Skin epidermis (tissue), 12 donors: Measurements from ENCODE around the gene RPL11.
A peak's percentile ranks its signal among the peaks of the same experiment; 100 is the strongest.
"Not testable (repeated sequence)": the region's sequence is repeated elsewhere in the genome, so short reads cannot be mapped to it uniquely, and the experiment has no call there.

Experiments
- H3K27ac ChIP-seq, 21 experiments: fragments of 200-600 bp; sonication (generic) in 11 of 21; one replicate each; pipeline ENCODE4 v1.5.0; 2020; ENCODE audit warnings: mild to moderate bottlenecking in 3 of 21, inconsistent platforms in 2 of 21, moderate library complexity in 2 of 21
- H3K4me3 ChIP-seq, 7 experiments: fragments of 200-600 bp; sonication (generic) in 2 of 7; one replicate each; pipeline ENCODE4 v1.5.0; 2020; ENCODE audit warnings: inconsistent platforms in 2 of 7, mild to moderate bottlenecking in 2 of 7, moderate library complexity in 1 of 7

RPL11 gene

GRCh38 chr1:23691499-23692307 lies at the start of gene RPL11:
Gene RPL11 (plus strand): TSS chr1:23691806. CDS start chr1:23691824, 18 bp downstream.
- H3K4me3 ChIP-seq: peak within 1 kb of the TSS; percentile 62 to 93 (median 84)
- peak within 1 kb of the TSS; percentile 68 to 97 (median 90) for H3K27ac ChIP-seq

- Histone ChIP-seq H3K4me3 (no peak overlapping the region), H3K27ac (peak overlapping the region in 2 of 21 experiments; percentile 18 to 37)
Observed at GRCh38 chr1:23643736-23644554, 47.7 kb upstream of the RPL11 start.

- H3K4me3 ChIP-seq: no peak overlapping the region
- peak overlapping the region in 2 of 21 experiments; percentile 18 to 37 for H3K27ac ChIP-seq
Observed at GRCh38 chr1:23644555-23644866, 47.1 kb upstream of the RPL11 start.

GRCh38 chr1:23645338-23645737 lies 46.3 kb upstream of the RPL11 start:
- Histone ChIP-seq H3K4me3 (no peak overlapping the region), H3K27ac (peak overlapping the region in 2 of 21 experiments; percentile 18 to 37)

- Histone ChIP-seq H3K27ac (no peak overlapping the region), H3K4me3 (no peak overlapping the region)
Observed at GRCh38 chr1:23646091-23646490, 45.5 kb upstream of the RPL11 start.

- Histone ChIP-seq H3K27ac (no peak overlapping the region), H3K4me3 (no peak overlapping the region)
Observed at GRCh38 chr1:23646541-23646940, 45.1 kb upstream of the RPL11 start.

GRCh38 chr1:23648576-23648975 lies 43.0 kb upstream of the RPL11 start:
- H3K4me3 ChIP-seq: no peak overlapping the region
- H3K27ac ChIP-seq: no peak overlapping the region

- not testable (repeated sequence) for H3K27ac ChIP-seq, H3K4me3 ChIP-seq
Observed at GRCh38 chr1:23649157-23649556, 42.4 kb upstream of the RPL11 start.

- H3K27ac ChIP-seq: no peak overlapping the region
- H3K4me3 ChIP-seq: no peak overlapping the region
Observed at GRCh38 chr1:23650344-23650990, 41.1 kb upstream of the RPL11 start.

- peak overlapping the region in 1 of 21 experiments; percentile 20 for H3K27ac ChIP-seq
- H3K4me3 ChIP-seq: no peak overlapping the region
Observed at GRCh38 chr1:23651069-23651808, 40.4 kb upstream of the RPL11 start.

- Histone ChIP-seq H3K4me3 (no peak overlapping the region), H3K27ac (no peak overlapping the region)
Observed at GRCh38 chr1:23657659-23658275, 33.8 kb upstream of the RPL11 start.

- H3K27ac ChIP-seq: no peak overlapping the region
- no peak overlapping the region for H3K4me3 ChIP-seq
Observed at GRCh38 chr1:23660671-23661070, 30.9 kb upstream of the RPL11 start.

GRCh38 chr1:23661887-23662286 lies 29.7 kb upstream of the RPL11 start:
- no peak overlapping the region for H3K4me3 ChIP-seq
- H3K27ac ChIP-seq: no peak overlapping the region

GRCh38 chr1:23664837-23665795 lies 26.5 kb upstream of the RPL11 start:
- H3K27ac ChIP-seq: no peak overlapping the region
- no peak overlapping the region for H3K4me3 ChIP-seq

GRCh38 chr1:23667411-23667810 lies 24.2 kb upstream of the RPL11 start:
- Histone ChIP-seq H3K4me3 (no peak overlapping the region), H3K27ac (no peak overlapping the region)

- Histone ChIP-seq H3K27ac (no peak overlapping the region), H3K4me3 (no peak overlapping the region)
Observed at GRCh38 chr1:23670709-23671108, 20.9 kb upstream of the RPL11 start.

- Histone ChIP-seq H3K4me3 (no peak overlapping the region), H3K27ac (no peak overlapping the region)
Observed at GRCh38 chr1:23673086-23673813, 18.4 kb upstream of the RPL11 start.

- Histone ChIP-seq H3K27ac (no peak overlapping the region), H3K4me3 (no peak overlapping the region)
Observed at GRCh38 chr1:23679815-23680214, 11.8 kb upstream of the RPL11 start.
